ENCODE measurements around the gene GPRC6A.
"Not testable (repeated sequence)": the region's sequence is repeated elsewhere in the genome, so short reads cannot be mapped to it uniquely, and the experiment has no call there.

Gene GPRC6A

GRCh38 chr6:116828983-116829382 is at the start of gene GPRC6A:
Gene GPRC6A (minus strand): TSS chr6:116829083. CDS start chr6:116829013, 70 bp downstream.
- no peak for DNase-seq

- no peak for DNase-seq
Measured at GRCh38 chr6:116877743-116878142, 48.9 kb upstream of the GPRC6A start.

- no peak for DNase-seq
Measured at GRCh38 chr6:116876635-116877611, 48.0 kb upstream of the GPRC6A start, which contains the start of gene RFX6. Gene RFX6 (plus strand): TSS chr6:116877242. CDS start chr6:116877276, 34 bp downstream.

- DNase-seq, result no peak
Measured at GRCh38 chr6:116876107-116876506, 47.2 kb upstream of the GPRC6A start.

GRCh38 chr6:116872771-116873170 is 43.9 kb upstream of the GPRC6A start:
- DNase-seq, result no peak

GRCh38 chr6:116866281-116866871 is 37.5 kb upstream of the GPRC6A start:
- no peak for DNase-seq

- DNase-seq, result no peak
Measured at GRCh38 chr6:116859264-116859663, 30.4 kb upstream of the GPRC6A start.

- no peak for DNase-seq
Measured at GRCh38 chr6:116858060-116858459, 29.2 kb upstream of the GPRC6A start.

- DNase-seq, result peak; percentile 46 to 82
Measured at GRCh38 chr6:116847227-116847626, 18.3 kb upstream of the GPRC6A start.

GRCh38 chr6:116842459-116842858 is 13.6 kb upstream of the GPRC6A start:
- no peak for DNase-seq

GRCh38 chr6:116840091-116840490 is 11.2 kb upstream of the GPRC6A start:
- DNase-seq, result no peak

GRCh38 chr6:116836606-116837342 is 7.9 kb upstream of the GPRC6A start:
- DNase-seq, result no peak

- not testable (repeated sequence) for DNase-seq
Measured at GRCh38 chr6:116834526-116834925, 5.6 kb upstream of the GPRC6A start.

GRCh38 chr6:116827561-116828240 is 1.2 kb downstream of the GPRC6A start:
- no peak for DNase-seq

GRCh38 chr6:116816336-116816735 is 12.5 kb downstream of the GPRC6A start:
- DNase-seq, result not testable (repeated sequence)

GRCh38 chr6:116812051-116812650 is 16.7 kb downstream of the GPRC6A start:
- no peak for DNase-seq

GRCh38 chr6:116801971-116802370 is 26.9 kb downstream of the GPRC6A start:
- no peak for DNase-seq

- no peak for DNase-seq
Measured at GRCh38 chr6:116799945-116800344, 28.9 kb downstream of the GPRC6A start.

- no peak for DNase-seq
Measured at GRCh38 chr6:116797585-116797984, 31.3 kb downstream of the GPRC6A start.

- no peak for DNase-seq
Measured at GRCh38 chr6:116793224-116793623, 35.7 kb downstream of the GPRC6A start.

GRCh38 chr6:116783852-116784251 is 45.0 kb downstream of the GPRC6A start:
- no peak for DNase-seq

- peak; percentile 64 to 74 for DNase-seq
Measured at GRCh38 chr6:116779573-116780164, 49.2 kb downstream of the GPRC6A start.

Measured in AML-193 (cell line).